K562 (cell line): ENCODE results near the gene OXNAD1. TPM values are rescaled to one million over a fixed set of nuclear protein-coding genes. Genes with fewer than 3 reads are reported as not detected.
A peak's percentile ranks its signal among the peaks of the same experiment; 100 is the strongest.

Experiments used
- ATAC-seq: fragments of 200-7000 bp; cut with Tn5 transposase; 3 replicates; pipeline ENCODE4 v1.9.1; 2020; ENCODE audit warnings: moderate library complexity
- BruUV-seq: library from RNA; stranded (reverse); fragments of 400-500 nt; replicated peaks from 2 replicates; lab custom pipeline; 2021; lab: Mats Ljungman, UMichigan
- CTCF ChIA-PET: fragments of 300-600 bp; formaldehyde crosslinking; extraction: SDS; loops from one replicate; lab custom pipeline; 2021; ENCODE audit warnings: low intra/inter-chr PET ratio; lab: Yijun Ruan, JAX
- POLR2A ChIA-PET: fragments of 300-600, 350-650 bp; sonication (Branson Sonifier 250); formaldehyde crosslinking; extraction: SDS; loops from one replicate; lab custom pipeline; 2021; ENCODE audit warnings: antibody characterized with exemption, inconsistent platforms; lab: Yijun Ruan, JAX
- DNase-seq, 4 experiments: peaks; one replicate each; pipeline versions ENCODE4 v3.0.0 to v3.0.0-alpha.2; 2011 to 2018; ENCODE audit warnings: low spot score in 3 of 4, mixed read lengths in 3 of 4; ENCODE audit errors: extremely low read depth in 1 of 4
- FAIRE-seq: peaks from 2 replicates; lab custom pipeline; 2011; peaks lifted over from hg19 to GRCh38; lab: Jason Lieb, UNC
- H2AFZ ChIP-seq: 2 replicates; pipeline ENCODE4 v1.6.0; 2011; ENCODE audit warnings: low read depth, low read length, control low read depth, inconsistent platforms
- H3K27ac ChIP-seq: fragments of 200-600 bp; 3 replicates; pipeline ENCODE4 v1.8.0; 2011; ENCODE audit warnings: low read depth, mild to moderate bottlenecking, control low read depth, inconsistent platforms, low read length, moderate library complexity, mixed read lengths; ENCODE audit errors: extremely low read depth
- H3K27me3 ChIP-seq, 2 experiments: fragments of 300-600 bp in 1 of 2; 2 replicates in 1 of 2; 3 replicates in 1 of 2; pipeline versions ENCODE4 v1.6.0 to v1.8.0; 2011; ENCODE audit warnings: inconsistent platforms in 2 of 2, low read length in 2 of 2, mild to moderate bottlenecking in 1 of 2, mixed read lengths in 1 of 2, moderate library complexity in 1 of 2; ENCODE audit not compliant: control insufficient read depth in 2 of 2, insufficient read depth in 2 of 2
- H3K36me3 ChIP-seq: fragments of 300-600 bp; 3 replicates; pipeline ENCODE4 v1.8.0; 2011; ENCODE audit warnings: mild to moderate bottlenecking, low read length, inconsistent platforms; ENCODE audit not compliant: control insufficient read depth, insufficient read depth
- H3K4me1 ChIP-seq, 2 experiments: fragments of 200-600 bp in 1 of 2; replicated peaks in 1 of 2; 2 replicates in 1 of 2; 3 replicates in 1 of 2; pipeline versions ENCODE4 v1.5.1 to v1.8.0; 2011; ENCODE audit warnings: inconsistent platforms in 2 of 2, low read length in 2 of 2, mild to moderate bottlenecking in 1 of 2, mixed read lengths in 1 of 2, moderate library complexity in 1 of 2; ENCODE audit not compliant: control insufficient read depth in 2 of 2, insufficient read depth in 2 of 2
- H3K4me2 ChIP-seq: 2 replicates; pipeline ENCODE4 v1.6.1; 2011; ENCODE audit warnings: low read length, control low read depth, inconsistent platforms, mixed read lengths; ENCODE audit not compliant: insufficient read depth
- H3K4me3 ChIP-seq: fragments of 200-600 bp; sonication (generic), shearing (Covaris generic); 2 replicates; pipeline ENCODE4 v1.5.1; 2016; ENCODE audit warnings: control low read depth, inconsistent platforms
- H3K79me2 ChIP-seq: fragments of 200-600 bp; 3 replicates; pipeline ENCODE4 v1.8.0; 2011; ENCODE audit warnings: low read length, inconsistent platforms; ENCODE audit not compliant: control insufficient read depth, insufficient read depth
- H3K9ac ChIP-seq, 2 experiments: 2 replicates each; pipeline versions ENCODE4 v1.6.0 to v1.6.1; 2011; ENCODE audit warnings: low read depth in 2 of 2, low read length in 2 of 2, control low read depth in 1 of 2, inconsistent platforms in 1 of 2, mild to moderate bottlenecking in 1 of 2, mixed read lengths in 1 of 2; ENCODE audit not compliant: insufficient read depth in 1 of 2
- H3K9me1 ChIP-seq: one replicate; pipeline ENCODE4 v1.6.0; 2011; ENCODE audit warnings: inconsistent platforms, mild to moderate bottlenecking, low read length, moderate library complexity; ENCODE audit not compliant: control insufficient read depth, insufficient read depth
- H3K9me3 ChIP-seq: replicated peaks from 2 replicates; pipeline ENCODE4 v1.5.1; 2011; ENCODE audit warnings: low read depth, low read length, inconsistent platforms; ENCODE audit not compliant: control insufficient read depth, insufficient read depth
- H4K20me1 ChIP-seq: replicated peaks from 2 replicates; pipeline ENCODE4 v1.6.1; 2011; ENCODE audit warnings: low read length, inconsistent platforms, mixed read lengths; ENCODE audit not compliant: control insufficient read depth, insufficient read depth
- ARHGAP35 ChIP-seq: fragments of 450-650 bp; IDR thresholded peaks from 2 replicates; pipeline ENCODE4 v1.6.1; 2018; ENCODE audit not compliant: partially characterized antibody
- BHLHE40 ChIP-seq: IDR thresholded peaks from 2 replicates; pipeline ENCODE4 v1.6.1; 2011; ENCODE audit warnings: low read length, improper control_type of control experiment
- EGR1 ChIP-seq: fragments of 450-650 bp; conservative IDR thresholded peaks from 2 replicates; pipeline ENCODE4 v1.6.1; 2017; ENCODE audit warnings: mild to moderate bottlenecking
- MTA2 ChIP-seq: fragments of 450-650 bp; IDR thresholded peaks from 2 replicates; pipeline ENCODE4 v1.6.1; 2016; ENCODE audit warnings: low read depth
- NBN ChIP-seq: fragments of 450-650 bp; IDR thresholded peaks from 2 replicates; pipeline ENCODE4 v1.6.1; 2016; ENCODE audit warnings: low read depth, mild to moderate bottlenecking
- NFE2 ChIP-seq: IDR thresholded peaks from 2 replicates; pipeline ENCODE4 v1.6.1; 2014; ENCODE audit warnings: antibody characterized with exemption, low read depth
- NR2C2 ChIP-seq, 2 experiments: fragments of 200-800 bp in 1 of 2; sonication (Bioruptor generic) in 1 of 2; sonication (generic) in 1 of 2; formaldehyde crosslinking in 1 of 2; IDR thresholded peaks; 2 replicates each; pipeline versions ENCODE4 v1.6.1 to v1.8.0; 2016 to 2022; ENCODE audit warnings: mild to moderate bottlenecking in 1 of 2, missing compliant biosample characterization in 1 of 2, missing genetic modification characterization in 1 of 2, missing genetic modification reagents in 1 of 2
- POLR2G ChIP-seq: fragments of 200-400 bp; formaldehyde crosslinking; IDR thresholded peaks from 2 replicates; pipeline ENCODE4 v1.6.1; 2017; ENCODE audit warnings: low read depth, mild to moderate bottlenecking, antibody characterized with exemption, low read length, moderate library complexity
- SMAD4 ChIP-seq: fragments of 250-450 bp; sonication (Bioruptor Pico); conservative IDR thresholded peaks from 2 replicates; pipeline ENCODE4 v1.8.0; 2021; ENCODE audit warnings: inconsistent platforms, mild to moderate bottlenecking, moderate library complexity
- SMARCA5 ChIP-seq: fragments of 450-650 bp; IDR thresholded peaks from 2 replicates; pipeline ENCODE4 v1.6.1; 2016
- SNIP1 ChIP-seq: fragments of 450-650 bp; IDR thresholded peaks from 2 replicates; pipeline ENCODE4 v1.7.1; 2017; ENCODE audit warnings: low read depth, mild to moderate bottlenecking
- TSC22D4 ChIP-seq: fragments of 450-650 bp; IDR thresholded peaks from 2 replicates; pipeline ENCODE4 v1.6.1; 2016; ENCODE audit warnings: missing genetic modification characterization, missing biosample characterization, control low read depth
- ZNF143 ChIP-seq: sonication (generic); formaldehyde crosslinking; IDR thresholded peaks from 2 replicates; pipeline ENCODE4 v1.9.0; 2022; ENCODE audit warnings: mild to moderate bottlenecking, missing genetic modification reagents
- ZNF316 ChIP-seq: fragments of 450-650 bp; IDR thresholded peaks from 2 replicates; pipeline ENCODE4 v1.6.1; 2016
- WGBS: fragments of 100-300 bp; shearing (Covaris generic); methylation state at CpG from one replicate; pipeline ENCODE4 v1.1.6; 2016; ENCODE audit warnings: low coverage, mixed read lengths; ENCODE audit not compliant: insufficient coverage; ENCODE audit errors: missing lambda C conversion rate; 5-methylcytosine and 5-hydroxymethylcytosine counted together
- in situ Hi-C: fragments of 300-500 bp; cut with MboI; formaldehyde crosslinking; loops from 4 replicates; pipeline ENCODE4 v1.15.0; 2018; ENCODE audit warnings: inconsistent platforms, mixed read lengths
- intact Hi-C: fragments of 100-400 bp; cut with micrococcal nuclease; formaldehyde crosslinking; loops from 2 replicates; pipeline ENCODE4 v1.14.2; 2022
- polyA plus RNA-seq, 8 experiments: library from polyadenylated mRNA; depleted of rRNA in 4 of 8; stranded (reverse) in 5 of 8; unstranded in 3 of 8; fragments of >200 nt; fragmentation: Nextera tagmentation in 2 of 8; fragmentation: Illumina TruSeq in 1 of 8; extraction: Ambion mirVana in 2 of 8; extraction: Trizol in 1 of 8; gene quantifications; 2 replicates each; pipeline versions ENCODE4 v1.2.1 to v1.2.3, GENCODE V29; 2011 to 2014; ENCODE audit warnings: inconsistent platforms in 1 of 8, missing spikeins in 1 of 8
- total RNA-seq, 7 experiments: library from RNA; depleted of rRNA in 6 of 7; stranded (reverse); fragments of >200 nt in 6 of 7; fragmentation: Illumina TruSeq in 2 of 7; extraction: Trizol in 2 of 7; gene quantifications; 2 replicates each; pipeline versions ENCODE4 v1.2.1 to v1.2.3, GENCODE V29; 2011 to 2021; ENCODE audit warnings: low replicate concordance in 1 of 7
- TF ChIP-seq, protein P1 (sequence below): sonication (generic); formaldehyde crosslinking; IDR thresholded peaks from 2 replicates; pipeline ENCODE4 v1.8.1; 2023; ENCODE audit warnings: mild to moderate bottlenecking, missing genetic modification reagents
- TF ChIP-seq, protein P2 (sequence below): fragments of 200-800 bp; sonication (Bioruptor generic); IDR thresholded peaks from 2 replicates; pipeline ENCODE4 v1.6.1; 2017; ENCODE audit warnings: missing genetic modification characterization, missing compliant biosample characterization
- TF ChIP-seq, protein P3 (sequence below): sonication (generic); formaldehyde crosslinking; IDR thresholded peaks from 2 replicates; pipeline ENCODE4 v1.9.0; 2022; ENCODE audit warnings: mild to moderate bottlenecking, missing genetic modification reagents

The OXNAD1 gene
- total and polyA plus RNA-seq, 9 of the 15 experiments (the other 6 are each of a cell fraction or from before 2014, with no cell fraction given), result 12.8 to 44.4 (median 41.1) TPM

DNA sequence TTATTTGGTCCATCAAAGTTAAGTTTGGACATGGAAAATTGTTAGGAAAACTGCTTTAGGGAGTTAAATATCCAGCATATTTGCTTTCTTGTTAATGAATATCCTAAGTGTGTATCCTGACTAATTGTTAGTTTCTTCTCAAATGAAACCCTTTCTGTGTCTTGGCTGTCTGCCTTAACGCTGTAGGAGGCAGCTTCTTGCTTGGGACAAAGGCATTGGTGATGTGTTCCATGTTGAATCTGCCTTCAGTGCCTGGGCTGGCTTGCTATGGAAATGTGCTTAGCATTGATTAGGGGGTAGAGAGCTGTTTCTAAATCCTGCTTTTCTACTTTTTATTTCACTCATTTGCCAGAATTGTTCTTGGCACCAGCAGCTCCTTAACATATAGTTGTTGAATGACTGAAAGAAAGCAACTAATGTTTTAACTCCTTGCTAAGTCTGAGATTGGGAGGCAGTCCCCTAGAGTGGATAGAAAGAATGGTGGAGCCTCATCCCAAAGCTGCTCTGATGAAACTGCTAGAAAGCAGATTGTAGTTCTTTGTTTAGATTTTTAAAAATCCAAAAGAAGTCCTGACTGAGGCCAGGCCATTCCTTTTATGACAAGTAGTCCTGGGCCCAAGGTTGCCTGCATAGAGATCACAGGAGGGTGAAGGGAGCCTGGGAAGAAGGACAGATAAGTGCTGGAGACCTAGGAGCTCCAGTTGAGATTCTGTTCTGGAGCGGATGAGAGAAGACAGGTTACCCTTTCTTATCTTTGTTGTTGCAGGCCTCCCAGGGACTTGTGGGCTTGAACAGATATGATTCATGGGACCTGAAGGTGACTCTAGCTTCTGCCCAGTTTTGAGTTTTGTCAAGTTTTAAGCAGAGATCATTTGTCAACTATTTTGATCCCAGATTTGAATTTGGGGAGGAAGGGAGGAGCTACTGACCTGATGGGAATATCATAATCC is 39.3 kb downstream of the OXNAD1 start (continued):
- TF ChIP-seq, protein P1, sequence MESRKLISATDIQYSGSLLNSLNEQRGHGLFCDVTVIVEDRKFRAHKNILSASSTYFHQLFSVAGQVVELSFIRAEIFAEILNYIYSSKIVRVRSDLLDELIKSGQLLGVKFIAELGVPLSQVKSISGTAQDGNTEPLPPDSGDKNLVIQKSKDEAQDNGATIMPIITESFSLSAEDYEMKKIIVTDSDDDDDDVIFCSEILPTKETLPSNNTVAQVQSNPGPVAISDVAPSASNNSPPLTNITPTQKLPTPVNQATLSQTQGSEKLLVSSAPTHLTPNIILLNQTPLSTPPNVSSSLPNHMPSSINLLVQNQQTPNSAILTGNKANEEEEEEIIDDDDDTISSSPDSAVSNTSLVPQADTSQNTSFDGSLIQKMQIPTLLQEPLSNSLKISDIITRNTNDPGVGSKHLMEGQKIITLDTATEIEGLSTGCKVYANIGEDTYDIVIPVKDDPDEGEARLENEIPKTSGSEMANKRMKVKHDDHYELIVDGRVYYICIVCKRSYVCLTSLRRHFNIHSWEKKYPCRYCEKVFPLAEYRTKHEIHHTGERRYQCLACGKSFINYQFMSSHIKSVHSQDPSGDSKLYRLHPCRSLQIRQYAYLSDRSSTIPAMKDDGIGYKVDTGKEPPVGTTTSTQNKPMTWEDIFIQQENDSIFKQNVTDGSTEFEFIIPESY (CRISPR knock-in tag), result no peak
- TF ChIP-seq BHLHE40 (peak; percentile 51; the same call in 1 of the 2 replicates), NFE2 (peak; percentile 27), NBN (peak; percentile 86), MTA2 (peak; percentile 98)

DNA sequence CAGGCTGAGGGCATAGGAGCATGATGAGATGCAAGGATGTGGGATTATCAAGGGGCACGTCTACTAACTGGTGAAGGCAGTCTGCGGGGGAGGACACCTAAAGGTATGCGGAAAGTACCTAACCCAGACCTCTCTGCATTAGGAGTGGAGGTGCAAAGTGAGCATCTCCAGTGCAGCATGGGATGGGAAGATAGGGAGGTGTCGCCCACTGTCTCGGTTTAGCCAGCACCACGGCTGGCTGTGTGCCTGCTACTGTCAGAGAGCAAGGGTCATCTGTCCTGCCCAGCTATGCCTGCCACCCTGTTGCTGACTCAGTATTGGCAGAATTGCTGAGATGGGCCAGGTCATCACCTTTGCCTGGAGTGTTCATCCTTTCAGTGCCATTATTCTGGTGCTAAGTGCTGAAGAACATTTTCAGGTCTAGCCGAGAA is 40.1 kb downstream of the OXNAD1 start:
- CTCF ChIA-PET, result no interaction called here
- FAIRE-seq, result peak; percentile 11
- H3K79me2 ChIP-seq, result peaks cover 31% of the 10 kb centered on the region; the same call in 1 of the 3 replicates
- H3K9me3 ChIP-seq, result no peaks in the 10 kb centered on the region
- H3K9ac ChIP-seq, result peak overlapping the region in 1 of 2 experiments; percentile 22; a peak in 1 of 4 replicates
- peak overlapping the region; percentile 45; the same call in 2 of the 3 replicates for H3K27ac ChIP-seq
- peak; percentile 32 for ATAC-seq
- WGBS, result 19% methylated on average over 7 of the region's 7 CpGs
- H3K27me3 ChIP-seq, result no peaks in the 10 kb centered on the region
- in situ Hi-C loops, result no loop called here
- DNase-seq, result peak in 2 of 4 experiments; percentile 46 to 51
- intact Hi-C loops, result no loop called here
- no TSS peak for BruUV-seq
- no peak overlapping the region for H2AFZ ChIP-seq
- H3K9me1 ChIP-seq, result peaks cover 4% of the 10 kb centered on the region
- H3K4me1 ChIP-seq, result peaks cover 11 to 58% of the 10 kb centered on the region in 2 experiments
- H3K36me3 ChIP-seq, result peaks cover 82% of the 10 kb centered on the region
- POLR2A ChIA-PET, result interaction anchor here (0.5 to 1.5 kb wide), 7 partner anchors 10 to 40 kb away, joined by 3 to 15 read pairs (median 5); partner anchors contain the start of genes DPH3 and OXNAD1
- no peak overlapping the region for H3K4me3 ChIP-seq
- peaks cover 15% of the 10 kb centered on the region for H4K20me1 ChIP-seq
- H3K4me2 ChIP-seq, result peak overlapping the region; percentile 59
- no peak for TF ChIP-seq SMAD4 (CRISPR knock-in tag)
- 0 out of 2 replicates have a peak, but pooled peaks have one; percentile 37 for TF ChIP-seq SMARCA5
- TF ChIP-seq ARHGAP35, result peak; percentile 46
- TF ChIP-seq, protein P2, sequence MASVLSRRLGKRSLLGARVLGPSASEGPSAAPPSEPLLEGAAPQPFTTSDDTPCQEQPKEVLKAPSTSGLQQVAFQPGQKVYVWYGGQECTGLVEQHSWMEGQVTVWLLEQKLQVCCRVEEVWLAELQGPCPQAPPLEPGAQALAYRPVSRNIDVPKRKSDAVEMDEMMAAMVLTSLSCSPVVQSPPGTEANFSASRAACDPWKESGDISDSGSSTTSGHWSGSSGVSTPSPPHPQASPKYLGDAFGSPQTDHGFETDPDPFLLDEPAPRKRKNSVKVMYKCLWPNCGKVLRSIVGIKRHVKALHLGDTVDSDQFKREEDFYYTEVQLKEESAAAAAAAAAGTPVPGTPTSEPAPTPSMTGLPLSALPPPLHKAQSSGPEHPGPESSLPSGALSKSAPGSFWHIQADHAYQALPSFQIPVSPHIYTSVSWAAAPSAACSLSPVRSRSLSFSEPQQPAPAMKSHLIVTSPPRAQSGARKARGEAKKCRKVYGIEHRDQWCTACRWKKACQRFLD, result 0 out of 2 replicates have a peak, but pooled peaks have one; percentile 2
- TF ChIP-seq ZNF316, result peak; percentile 35; the same call in 1 of the 2 replicates
- 0 out of 2 replicates have a peak, but pooled peaks have one; percentile 16 for TF ChIP-seq ZNF143 (CRISPR knock-in tag)
- peak; percentile 54 for TF ChIP-seq EGR1
- no peak for TF ChIP-seq NR2C2 (CRISPR knock-in tag; IDR thresholded peaks at IDR 0.05)
- TF ChIP-seq NR2C2 (tag; IDR thresholded peaks at IDR 0.05), result peak; percentile 45; the same call in 1 of the 2 replicates
- no peak for TF ChIP-seq POLR2G
- TF ChIP-seq, protein P3, sequence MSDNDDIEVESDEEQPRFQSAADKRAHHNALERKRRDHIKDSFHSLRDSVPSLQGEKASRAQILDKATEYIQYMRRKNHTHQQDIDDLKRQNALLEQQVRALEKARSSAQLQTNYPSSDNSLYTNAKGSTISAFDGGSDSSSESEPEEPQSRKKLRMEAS (CRISPR knock-in tag), result peak; percentile 43; the same call in 1 of the 2 replicates
- TF ChIP-seq TSC22D4 (tag), result no peak
- no peak for TF ChIP-seq SNIP1
